GM18868 (cell line): Measurements from ENCODE around the gene TMEM238.
"Not testable (repeated sequence)": the region's sequence is repeated elsewhere in the genome, so short reads cannot be mapped to it uniquely, and the experiment has no call there.

Source experiments
- ATAC-seq: cut with Tn5 transposase; IDR thresholded peaks from one replicate; pipeline ENCODE4 v1.9.1; 2021; ENCODE audit warnings: mild to moderate bottlenecking, moderate library complexity; ENCODE audit not compliant: unreplicated experiment

TMEM238 gene

DNA sequence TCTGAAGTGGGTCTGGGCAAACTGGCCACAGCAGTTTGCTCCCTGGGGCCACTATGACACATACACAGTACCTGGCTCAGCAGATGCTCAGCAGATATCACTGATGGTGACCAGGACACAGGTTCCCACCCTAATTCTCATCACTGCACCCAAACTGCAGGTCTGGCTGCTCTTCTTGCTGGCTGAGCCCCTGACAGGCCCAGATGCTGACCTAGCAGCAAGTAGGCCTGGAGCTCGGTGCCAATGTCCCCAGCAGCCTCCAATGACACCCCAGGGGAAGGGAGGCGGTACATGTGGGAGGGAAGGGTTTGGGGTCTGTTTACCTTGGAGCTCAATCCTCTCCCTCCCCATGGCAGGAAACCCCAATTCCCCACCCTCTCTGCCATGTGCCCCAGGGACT lies 18.4 kb upstream of the TMEM238 start:
- ATAC-seq: no peak

- ATAC-seq: not testable (repeated sequence)
Observed at GRCh38 chr19:55401390-55401789, 17.3 kb upstream of the TMEM238 start.

DNA sequence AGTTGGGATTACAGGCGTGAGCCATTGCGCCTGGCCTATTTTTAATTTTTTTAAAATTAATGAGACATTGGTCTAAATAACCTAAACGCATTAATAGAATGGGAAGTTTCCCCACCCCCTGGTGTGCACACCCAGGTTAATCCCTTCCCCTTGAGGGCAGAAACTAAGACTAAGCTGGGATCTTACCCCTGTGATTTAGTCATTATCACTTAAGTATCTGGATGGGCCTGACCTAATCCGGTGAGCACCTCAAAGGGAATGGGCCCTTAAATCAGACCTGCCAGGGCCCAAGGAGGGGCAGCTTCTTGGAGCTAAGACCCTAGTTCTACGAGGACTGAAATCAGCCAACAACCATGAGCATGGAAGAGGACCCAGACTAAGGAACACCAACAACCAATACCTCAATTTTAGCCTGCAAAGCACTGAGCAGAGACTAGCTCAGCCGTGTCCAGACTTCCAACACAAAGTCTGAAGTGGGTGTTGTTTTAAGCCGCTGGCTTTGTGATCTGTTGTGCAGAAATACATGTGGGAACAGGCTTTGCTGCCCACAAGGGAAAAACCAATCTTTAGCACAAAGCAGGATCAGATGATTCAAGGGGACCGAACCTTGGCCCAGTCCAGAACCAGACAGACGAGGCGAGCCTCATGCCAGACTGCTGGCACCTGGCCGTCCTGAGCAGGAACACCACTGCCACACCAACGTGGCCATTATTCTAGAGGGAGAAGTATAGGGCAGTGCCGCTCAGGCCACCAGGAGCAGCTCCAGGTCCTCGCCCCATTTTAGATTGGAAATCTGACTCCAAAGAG lies 16.4 kb upstream of the TMEM238 start:
- ATAC-seq: no peak

- ATAC-seq: no peak
Observed at GRCh38 chr19:55398200-55398925, 14.3 kb upstream of the TMEM238 start.

GRCh38 chr19:55392820-55393761 lies 9.0 kb upstream of the TMEM238 start:
- no peak for ATAC-seq

- no peak for ATAC-seq
Observed at GRCh38 chr19:55391702-55392615, 7.9 kb upstream of the TMEM238 start.

- ATAC-seq: no peak
Observed at GRCh38 chr19:55391191-55391670, 7.1 kb upstream of the TMEM238 start.

DNA sequence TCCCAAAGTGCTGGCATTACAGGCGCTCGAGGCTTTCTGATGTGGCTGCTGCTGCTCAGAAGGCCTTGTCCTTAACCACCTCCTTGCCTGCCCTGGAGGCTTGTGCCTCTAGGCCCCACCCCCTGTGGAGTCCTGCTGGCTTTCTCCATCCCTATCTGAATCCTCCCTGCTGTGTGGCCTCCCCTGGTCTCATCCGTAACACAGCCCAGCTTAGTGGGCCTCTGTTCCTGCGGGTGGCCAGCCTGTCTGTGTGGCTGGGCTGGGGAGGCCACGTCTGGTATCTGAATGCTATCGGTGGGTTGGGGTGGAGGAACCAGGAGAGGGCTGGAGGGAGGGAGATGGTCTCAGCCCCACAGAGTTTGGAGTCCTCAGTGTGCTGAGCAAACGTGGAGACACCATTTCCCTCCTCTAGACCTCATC lies 6.4 kb upstream of the TMEM238 start:
- no peak for ATAC-seq

GRCh38 chr19:55389386-55390317 lies 5.6 kb upstream of the TMEM238 start:
- no peak for ATAC-seq

DNA sequence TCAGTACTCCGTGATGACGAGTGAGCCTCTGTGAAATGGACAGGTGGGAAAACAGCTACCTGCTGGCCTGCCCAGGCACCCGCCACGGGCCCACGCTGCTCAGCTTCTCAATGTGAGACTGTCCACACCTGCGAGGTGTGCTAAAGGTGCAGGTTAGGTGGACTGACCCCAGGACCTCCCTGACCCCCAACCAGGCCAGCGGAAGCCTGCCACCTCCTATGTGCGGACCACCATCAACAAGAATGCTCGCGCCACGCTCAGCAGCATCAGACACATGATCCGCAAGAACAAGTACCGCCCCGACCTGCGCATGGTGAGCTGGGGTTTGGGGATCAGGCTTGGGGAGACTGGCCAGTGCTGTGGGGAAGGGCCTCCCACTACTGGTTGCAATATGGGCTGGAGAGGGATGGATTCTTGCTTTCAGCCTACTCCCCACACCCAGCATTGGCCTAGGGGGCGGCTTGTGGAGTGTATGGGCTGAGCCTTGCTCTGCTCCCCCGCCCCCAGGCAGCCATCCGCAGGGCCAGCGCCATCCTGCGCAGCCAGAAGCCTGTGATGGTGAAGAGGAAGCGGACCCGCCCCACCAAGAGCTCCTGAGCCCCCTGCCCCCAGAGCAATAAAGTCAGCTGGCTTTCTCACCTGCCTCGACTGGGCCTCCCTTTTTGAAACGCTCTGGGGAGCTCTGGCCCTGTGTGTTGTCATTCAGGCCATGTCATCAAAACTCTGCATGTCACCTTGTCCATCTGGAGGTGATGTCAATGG lies 3.8 kb upstream of the TMEM238 start:
- no peak for ATAC-seq

DNA sequence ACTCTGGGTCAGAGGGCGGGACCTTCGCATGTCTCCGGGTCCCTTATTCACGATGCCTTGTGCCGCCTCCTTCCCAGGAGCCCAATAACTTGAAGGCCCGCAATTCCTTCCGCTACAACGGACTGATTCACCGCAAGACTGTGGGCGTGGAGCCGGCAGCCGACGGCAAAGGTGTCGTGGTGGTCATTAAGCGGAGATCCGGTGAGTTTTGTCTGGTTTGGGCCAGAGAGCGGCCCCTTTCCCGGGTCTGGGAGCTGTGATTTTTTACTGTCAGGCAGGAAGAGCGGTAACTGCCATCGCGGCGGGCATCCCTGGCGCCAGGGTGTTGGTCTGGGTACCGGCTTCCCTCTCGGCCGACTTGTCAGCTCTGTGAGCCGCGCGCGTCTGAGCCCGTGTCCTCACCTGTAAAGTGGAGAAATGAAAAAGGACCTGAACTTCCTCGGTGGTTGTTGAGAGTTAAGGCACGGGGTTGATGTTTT lies 2.4 kb upstream of the TMEM238 start:
- ATAC-seq: no peak

DNA sequence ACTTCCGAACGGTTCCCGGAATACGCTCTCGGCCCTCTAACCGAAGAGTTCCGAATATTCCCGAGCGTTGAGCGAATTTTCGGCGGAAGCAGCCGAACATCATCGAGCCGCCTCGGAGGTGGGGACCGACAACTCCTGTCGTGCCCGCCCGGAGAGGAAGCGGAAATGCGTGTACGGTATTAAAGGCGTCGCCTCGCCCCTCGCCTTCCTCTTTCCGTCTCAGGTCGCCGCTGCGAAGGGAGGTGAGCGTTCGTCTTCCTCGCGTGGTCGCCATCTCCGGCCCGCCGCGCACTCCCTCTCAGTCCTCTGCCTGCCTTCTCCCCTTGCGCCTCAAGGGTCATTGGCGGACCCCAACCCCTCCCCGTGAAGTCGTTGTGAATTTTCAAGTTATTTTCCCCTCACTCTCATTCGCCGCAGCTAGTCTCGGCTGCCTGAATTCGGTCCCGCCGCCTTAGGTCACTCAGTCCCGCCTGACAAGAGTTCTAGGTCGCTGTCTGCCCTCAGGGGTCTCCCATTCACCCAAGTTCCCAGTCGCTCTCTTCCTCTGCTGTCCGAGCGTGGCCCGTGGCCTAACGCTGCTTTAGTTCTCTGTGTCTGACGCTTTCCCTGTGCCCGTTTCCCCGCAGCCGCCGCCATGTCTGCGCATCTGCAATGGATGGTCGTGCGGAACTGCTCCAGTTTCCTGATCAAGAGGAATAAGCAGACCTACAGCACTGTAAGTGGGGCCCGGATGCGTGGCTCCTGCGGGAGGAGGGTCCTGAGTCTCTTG lies 1.8 kb upstream of the TMEM238 start, which contains the start of gene RPL28:
RPL28 (plus strand) TSS at position 209 of the 769 bp plus-strand sequence; CDS start at position 635, 426 bp downstream.
- ATAC-seq: peak; percentile 69

DNA sequence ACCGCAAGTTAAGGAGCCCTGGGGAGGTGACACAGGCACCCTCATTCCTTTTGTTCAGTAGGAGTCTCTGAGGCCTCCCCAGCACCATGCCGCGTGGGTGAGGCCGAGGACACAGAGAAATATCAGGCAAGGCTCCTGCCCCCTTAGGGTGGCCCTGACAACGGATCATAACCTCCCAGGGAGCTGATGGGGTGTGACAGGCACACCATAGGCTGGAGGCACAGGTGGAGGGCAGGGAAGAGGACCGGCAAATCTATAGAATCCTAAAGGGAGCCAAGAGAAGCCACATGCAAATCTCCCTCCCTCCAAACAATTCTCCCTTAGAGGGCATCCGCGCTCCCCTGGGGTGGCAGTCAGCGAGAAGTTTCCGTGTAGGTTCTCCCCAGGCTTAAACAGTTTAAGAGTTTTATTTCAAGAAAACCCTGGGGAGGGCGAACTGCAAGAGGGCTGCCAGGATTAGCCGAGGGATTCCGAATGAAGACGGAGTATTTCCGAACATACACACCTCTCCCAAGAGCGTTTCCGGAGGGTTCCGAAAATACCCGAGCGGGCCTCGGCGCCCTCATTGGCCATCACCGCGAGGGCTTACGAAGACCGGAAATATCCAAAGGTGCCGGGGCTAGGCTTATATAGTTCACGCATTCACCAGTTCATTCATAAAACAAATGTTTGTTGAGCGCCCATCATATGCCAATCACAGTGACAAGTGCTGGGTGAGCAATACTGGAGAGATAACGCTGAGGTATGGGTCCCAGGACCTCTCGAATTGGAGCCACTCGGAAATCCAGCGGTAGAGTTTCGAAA lies 1.0 kb upstream of the TMEM238 start:
- peak; percentile 56 for ATAC-seq

DNA sequence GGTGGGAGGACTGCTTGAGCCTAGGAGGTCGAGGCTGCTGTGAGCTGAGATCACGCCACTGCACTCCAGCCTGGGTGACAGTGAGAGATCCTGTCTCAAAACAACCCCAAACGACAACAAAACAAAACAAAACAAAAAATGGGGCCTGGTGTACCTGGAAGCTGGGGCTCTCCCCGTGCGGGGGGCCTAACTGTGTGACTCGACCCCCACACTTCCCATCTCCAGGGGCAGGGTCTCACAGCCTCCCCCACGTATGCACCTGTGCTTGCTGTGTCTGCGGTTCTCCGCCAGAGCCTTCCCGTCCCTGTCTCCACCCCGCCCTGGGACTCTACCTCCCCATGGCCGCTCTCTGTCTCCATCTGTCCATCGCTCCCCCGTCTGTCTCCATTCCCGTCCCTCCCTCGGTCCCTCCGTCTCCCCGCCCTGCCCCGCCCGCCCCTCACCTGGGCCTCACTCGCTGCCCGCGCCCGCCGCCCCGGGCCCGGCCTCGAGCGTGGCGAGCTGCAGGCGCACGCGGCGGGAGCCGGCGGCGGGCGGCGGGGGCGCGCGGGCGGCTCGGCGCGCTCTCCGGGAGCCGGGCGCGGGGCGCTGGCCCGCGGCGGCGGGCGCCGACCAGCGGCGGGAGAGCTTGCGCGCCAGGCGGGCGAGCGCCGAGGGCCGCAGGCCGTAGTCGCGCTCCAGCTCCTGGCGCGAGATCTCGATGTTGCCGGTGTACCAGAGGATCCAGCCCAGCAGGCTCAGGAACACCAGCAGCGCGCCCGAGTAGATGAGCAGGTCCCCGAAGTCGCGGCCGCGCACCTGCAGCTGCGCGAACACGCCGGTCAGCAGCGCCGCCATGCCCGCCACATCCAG lies 587 bp downstream of the TMEM238 start:
- no peak for ATAC-seq

DNA sequence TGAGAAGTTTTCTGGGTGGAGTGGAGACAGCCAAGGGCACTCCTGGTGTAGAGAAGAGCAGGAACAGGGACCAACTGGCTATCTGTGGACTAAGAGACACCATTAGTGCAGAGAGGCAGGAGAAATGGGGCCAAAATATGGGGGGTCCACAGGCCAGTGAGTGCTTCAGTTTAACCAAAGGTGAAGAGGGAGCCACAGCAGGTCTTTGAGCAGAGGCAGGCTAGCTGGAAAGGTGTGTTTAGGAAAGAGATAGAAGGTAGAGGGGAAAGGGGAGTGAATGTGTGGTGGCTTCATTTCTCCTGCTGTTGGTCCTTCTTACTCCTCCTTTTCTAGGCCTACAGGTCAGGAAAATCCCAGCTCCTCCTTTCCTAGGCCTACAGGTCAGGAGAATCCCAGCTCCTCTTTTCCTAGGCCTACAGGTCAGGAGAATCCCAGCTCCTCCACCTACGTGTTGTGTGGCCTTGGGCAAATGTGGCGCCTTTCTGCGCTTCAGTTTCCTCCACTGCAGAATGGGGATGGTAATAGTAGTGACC lies 1.5 kb downstream of the TMEM238 start:
- ATAC-seq: no peak
